Activated T-cell treated with anti-CD3 and anti-CD28 coated beads for 48 hours (primary cell): ENCODE data around the gene ANO3.
"Not testable (repeated sequence)": the region's sequence is repeated elsewhere in the genome, so short reads cannot be mapped to it uniquely, and the experiment has no call there.

ENCODE experiments used
- DNase-seq: peaks from one replicate; pipeline ENCODE4 v3.0.0-alpha.2; 2020; ENCODE audit warnings: low read depth

The ANO3 gene

GRCh38 chr11:26575946-26576345 lies 244.0 kb downstream of the ANO3 start:
- DNase-seq: no peak

- DNase-seq: no peak
Observed at GRCh38 chr11:26578998-26579661, 247.2 kb downstream of the ANO3 start.

DNA sequence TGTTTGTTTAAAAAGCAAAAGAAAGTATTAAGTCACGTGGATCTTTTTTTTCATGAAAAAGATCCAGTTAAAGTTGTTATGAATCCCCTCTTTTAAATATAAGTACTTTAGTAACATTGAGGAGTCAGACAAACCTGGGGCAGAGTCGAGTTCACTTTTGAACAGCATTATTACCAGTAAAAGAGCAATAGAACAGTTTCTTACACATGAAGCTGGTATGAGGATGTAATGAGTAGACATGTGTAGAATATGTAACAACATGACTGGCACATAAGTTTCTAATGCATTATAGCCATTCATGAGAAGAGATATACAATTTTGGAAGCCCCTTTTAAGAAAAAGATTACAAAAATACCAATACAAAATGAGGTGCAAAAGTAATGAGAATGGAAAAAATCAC lies 247.8 kb downstream of the ANO3 start:
- no peak for DNase-seq

DNA sequence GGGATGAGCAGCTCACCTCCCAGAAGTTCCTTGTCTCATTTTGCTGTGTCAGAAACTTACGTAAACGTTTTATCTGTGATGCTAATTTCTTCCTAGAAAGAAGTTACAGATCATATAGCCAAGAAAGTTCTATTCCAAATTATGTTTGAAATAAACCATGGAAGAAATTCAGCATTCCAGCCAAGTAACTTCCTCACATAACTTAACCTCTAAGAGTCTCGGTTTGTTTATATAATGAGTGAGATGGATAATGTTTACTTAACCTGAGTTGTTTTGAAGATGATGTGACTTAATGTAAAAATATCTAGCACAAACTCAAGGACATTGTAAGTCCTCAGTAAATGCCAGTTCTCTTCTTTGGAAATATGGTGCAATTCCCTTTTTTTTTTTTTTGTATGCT lies 249.0 kb downstream of the ANO3 start:
- DNase-seq: no peak

DNA sequence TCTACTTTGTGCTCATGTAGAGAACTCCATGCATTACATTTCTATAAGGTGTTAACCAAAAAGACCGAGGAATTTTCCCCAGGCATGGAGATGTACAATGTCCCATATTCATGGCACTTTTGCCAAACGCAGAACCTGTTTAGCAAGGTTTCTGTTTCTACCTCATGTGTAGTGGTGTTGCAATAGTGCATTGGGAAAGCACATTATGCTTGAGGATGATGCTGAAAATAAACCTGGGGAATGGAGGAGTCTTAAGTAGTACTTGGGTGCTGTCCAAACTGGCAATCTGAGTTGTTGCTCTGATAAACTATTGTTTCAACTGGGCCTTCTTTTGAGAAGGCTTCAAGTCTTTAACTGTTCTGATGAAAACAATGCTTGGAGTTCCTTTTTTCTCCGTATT lies 251.6 kb downstream of the ANO3 start:
- no peak for DNase-seq

- no peak for DNase-seq
Observed at GRCh38 chr11:26584818-26585217, 252.9 kb downstream of the ANO3 start.

GRCh38 chr11:26587073-26587472 lies 255.1 kb downstream of the ANO3 start:
- DNase-seq: no peak

DNA sequence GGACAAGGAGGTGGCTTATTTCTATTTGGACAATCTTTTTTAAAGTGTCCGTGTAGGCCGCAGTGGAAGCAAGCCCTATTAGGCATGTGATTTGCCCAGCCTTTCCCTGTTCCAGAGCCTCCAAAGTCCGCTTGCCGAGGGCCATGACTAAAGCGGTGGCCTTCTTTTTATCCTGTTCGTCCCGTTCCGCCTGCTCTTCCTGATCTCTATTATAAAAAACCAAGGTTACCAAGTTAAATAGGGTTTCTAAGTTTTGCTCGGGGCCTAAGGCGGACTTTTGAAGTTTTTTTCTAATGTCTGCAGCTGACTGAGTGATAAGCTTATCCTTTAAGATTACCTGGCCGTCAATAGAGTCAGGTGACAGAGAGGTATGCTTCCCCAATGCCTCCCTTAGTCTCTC lies 261.8 kb downstream of the ANO3 start:
- no peak for DNase-seq

GRCh38 chr11:26595207-26595865 lies 263.4 kb downstream of the ANO3 start:
- DNase-seq: not testable (repeated sequence)

GRCh38 chr11:26597049-26597689 lies 265.2 kb downstream of the ANO3 start:
- not testable (repeated sequence) for DNase-seq

GRCh38 chr11:26597899-26598298 lies 266.0 kb downstream of the ANO3 start:
- DNase-seq: no peak

DNA sequence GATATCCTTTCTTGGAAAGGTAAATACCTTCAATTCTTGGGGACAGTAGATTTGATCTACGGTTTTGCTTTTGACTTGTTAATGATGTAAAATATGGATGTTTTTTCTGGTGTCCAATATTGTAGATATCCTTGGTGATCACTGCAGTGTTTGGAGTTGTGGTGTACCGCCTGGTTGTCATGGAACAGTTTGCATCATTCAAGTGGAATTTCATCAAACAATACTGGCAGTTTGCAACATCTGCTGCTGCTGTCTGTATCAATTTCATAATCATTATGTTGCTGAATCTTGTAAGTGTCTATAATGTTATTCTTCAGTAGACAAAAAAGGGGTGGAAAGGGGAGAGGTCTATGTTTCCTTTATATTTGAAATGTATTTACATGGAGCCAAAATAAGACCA lies 267.5 kb downstream of the ANO3 start:
- DNase-seq: no peak

- no peak for DNase-seq
Observed at GRCh38 chr11:26599876-26600434, 268.0 kb downstream of the ANO3 start.

- no peak for DNase-seq
Observed at GRCh38 chr11:26607725-26608506, 276.0 kb downstream of the ANO3 start.

GRCh38 chr11:26608507-26609146 lies 276.7 kb downstream of the ANO3 start:
- no peak for DNase-seq

DNA sequence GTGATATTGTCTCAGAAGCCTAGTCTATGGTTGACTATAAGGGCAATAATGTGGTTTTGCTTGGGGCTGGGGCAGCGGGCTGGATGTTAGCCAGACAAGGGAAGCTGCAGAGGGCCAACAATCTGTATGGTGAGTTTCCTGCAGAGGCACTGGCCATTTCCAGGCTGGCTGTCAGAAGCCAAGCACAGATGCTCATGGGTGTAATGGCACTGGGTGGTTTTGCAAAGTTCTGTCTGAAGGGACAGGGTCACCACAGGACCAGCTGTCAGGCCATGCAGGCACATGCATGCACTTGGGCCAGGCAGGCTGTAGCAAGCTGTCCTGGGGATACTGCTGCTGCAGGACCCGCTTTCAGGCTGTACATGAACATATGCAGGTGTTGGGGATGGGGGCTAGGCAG lies 281.8 kb downstream of the ANO3 start:
- DNase-seq: no peak

GRCh38 chr11:26618441-26618840 lies 286.5 kb downstream of the ANO3 start:
- DNase-seq: no peak

- no peak for DNase-seq
Observed at GRCh38 chr11:26620282-26621045, 288.5 kb downstream of the ANO3 start.

DNA sequence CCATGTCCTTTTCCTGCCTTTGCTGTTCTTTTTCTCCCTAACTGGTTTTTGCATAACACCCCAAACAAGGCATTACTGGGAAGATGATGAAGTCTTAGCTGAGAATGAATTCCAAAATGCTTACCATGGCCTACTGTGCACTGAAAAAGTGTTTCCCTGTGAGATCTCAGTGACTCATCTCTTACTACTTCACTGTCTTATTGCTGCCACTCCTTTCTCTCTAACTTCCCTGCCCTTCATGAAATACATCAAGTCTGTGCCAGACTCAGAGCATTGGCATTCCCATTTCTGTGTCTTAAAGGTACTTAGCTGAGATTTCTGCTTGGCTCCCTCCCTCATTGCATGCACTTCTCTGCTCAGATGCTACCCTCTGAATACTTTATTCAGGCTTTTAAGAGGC lies 289.2 kb downstream of the ANO3 start:
- DNase-seq: no peak

- no peak for DNase-seq
Observed at GRCh38 chr11:26622181-26622580, 290.3 kb downstream of the ANO3 start.

GRCh38 chr11:26623076-26623659 lies 291.2 kb downstream of the ANO3 start:
- no peak for DNase-seq
